GM12878 (cell line): ENCODE results near the gene RAD23B. TPM values are rescaled to one million over a fixed set of nuclear protein-coding genes. Genes with fewer than 3 reads are reported as not detected.

ENCODE experiments used
- ATAC-seq: fragments of 200-7000 bp; cut with Tn5 transposase; 3 replicates; pipeline ENCODE4 v1.9.1; 2020; ENCODE audit warnings: mild to moderate bottlenecking, moderate library complexity
- BruUV-seq: library from RNA; stranded (reverse); fragments of 400-500 nt; replicated peaks from 2 replicates; lab custom pipeline; 2021; lab: Mats Ljungman, UMichigan
- CTCF ChIA-PET: fragments of 300-600 bp; sonication (Branson Sonifier 250); formaldehyde crosslinking; extraction: SDS; loops from one replicate; lab custom pipeline; 2021; ENCODE audit warnings: inconsistent platforms; lab: Yijun Ruan, JAX
- POLR2A ChIA-PET: fragments of 350-600 bp; formaldehyde crosslinking; extraction: SDS; loops from one replicate; lab custom pipeline; 2021; ENCODE audit warnings: inconsistent platforms; lab: Charles Lee
- RAD21 ChIA-PET: fragments of 300-600 bp; sonication (Branson Sonifier 250); formaldehyde crosslinking; loops from one replicate; lab custom pipeline; 2023; ENCODE audit warnings: antibody characterized with exemption; ENCODE audit not compliant: unreplicated experiment; lab: Charles Lee
- SMC1A ChIA-PET: fragments of 300-600 bp; sonication (Branson Sonifier 250); formaldehyde crosslinking; loops from one replicate; lab custom pipeline; 2023; ENCODE audit not compliant: unreplicated experiment, uncharacterized antibody; lab: Charles Lee
- DNase-seq: peaks from one replicate; pipeline ENCODE4 v3.0.0-alpha.2; 2011; ENCODE audit warnings: low read depth, low spot score
- FAIRE-seq: peaks from 3 replicates; lab custom pipeline; 2011; peaks lifted over from hg19 to GRCh38; lab: Jason Lieb, UNC
- H2AFZ ChIP-seq: 2 replicates; pipeline ENCODE4 v1.6.0; 2011; ENCODE audit warnings: low read depth, low read length, control low read depth; ENCODE audit not compliant: control insufficient read depth
- H3K27ac ChIP-seq: 2 replicates; pipeline ENCODE4 v1.5.1; 2011; ENCODE audit warnings: control low read depth; ENCODE audit not compliant: control insufficient read depth, insufficient read depth
- H3K27me3 ChIP-seq, 2 experiments: replicated peaks in 1 of 2; 2 replicates each; pipeline versions ENCODE4 v1.6.0 to v1.6.1; 2011; ENCODE audit warnings: low read length in 1 of 2; ENCODE audit not compliant: control insufficient read depth in 2 of 2, insufficient read depth in 2 of 2
- H3K36me3 ChIP-seq, 2 experiments: 2 replicates each; pipeline ENCODE4 v1.5.1; 2011; ENCODE audit warnings: low read length in 1 of 2; ENCODE audit not compliant: control insufficient read depth in 2 of 2, insufficient read depth in 2 of 2
- H3K4me1 ChIP-seq: 2 replicates; pipeline ENCODE4 v1.6.1; 2011; ENCODE audit warnings: mild to moderate bottlenecking, low read length, moderate library complexity, mixed read lengths; ENCODE audit not compliant: control insufficient read depth, insufficient read depth
- H3K4me2 ChIP-seq: 2 replicates; pipeline ENCODE4 v1.6.0; 2011; ENCODE audit warnings: control low read depth; ENCODE audit not compliant: control insufficient read depth, insufficient read depth
- H3K4me3 ChIP-seq: fragments of 200-600 bp; sonication (generic); 2 replicates; pipeline ENCODE4 v1.5.1; 2016
- H3K79me2 ChIP-seq: 2 replicates; pipeline ENCODE4 v1.6.0; 2011; ENCODE audit warnings: low read length; ENCODE audit not compliant: control insufficient read depth, insufficient read depth
- H3K9ac ChIP-seq: 2 replicates; pipeline ENCODE4 v1.8.0; 2011; ENCODE audit warnings: low read length, control low read depth, mixed read lengths; ENCODE audit not compliant: control insufficient read depth, insufficient read depth
- H3K9me3 ChIP-seq: replicated peaks from 3 replicates; pipeline ENCODE4 v1.5.1; 2011; ENCODE audit warnings: mild to moderate bottlenecking, low read length; ENCODE audit not compliant: control insufficient read depth, insufficient read depth
- H4K20me1 ChIP-seq: 2 replicates; pipeline ENCODE4 v1.6.0; 2011; ENCODE audit not compliant: control insufficient read depth, insufficient read depth
- CHD1 ChIP-seq: IDR thresholded peaks from 2 replicates; pipeline ENCODE4 v1.6.1; 2012; ENCODE audit warnings: low read depth, low read length, improper control_type of control experiment
- EZH2 ChIP-seq: IDR thresholded peaks from 2 replicates; pipeline ENCODE4 v1.6.1; 2012; ENCODE audit warnings: low read depth, mild to moderate bottlenecking, control low read depth, inconsistent platforms, low read length, borderline replicate concordance; ENCODE audit not compliant: control insufficient read depth
- MAX ChIP-seq: IDR thresholded peaks from 2 replicates; pipeline ENCODE4 v1.6.1; 2012; ENCODE audit warnings: low read depth, low read length, improper control_type of control experiment
- SMAD5 ChIP-seq: IDR thresholded peaks from 2 replicates; pipeline ENCODE4 v1.6.1; 2016; ENCODE audit warnings: antibody characterized with exemption, low read depth
- SMC3 ChIP-seq: IDR thresholded peaks from 2 replicates; pipeline ENCODE4 v1.6.1; 2011; ENCODE audit warnings: low read length, improper control_type of control experiment, borderline replicate concordance
- USF2 ChIP-seq: IDR thresholded peaks from 2 replicates; pipeline ENCODE4 v1.6.1; 2011; ENCODE audit warnings: low read depth, low read length, improper control_type of control experiment, borderline replicate concordance
- WGBS: methylation state at CpG from one replicate; pipeline ENCODE4 v1.1.6; 2016; ENCODE audit warnings: low lambda C conversion rate; ENCODE audit not compliant: insufficient replicate concordance, insufficient coverage; ENCODE audit errors: missing lambda C conversion rate; 5-methylcytosine and 5-hydroxymethylcytosine counted together
- in situ Hi-C: fragments of 300-500 bp; cut with MboI; formaldehyde crosslinking; loops from 9 replicates; pipeline ENCODE4 v1.14.3; 2018; ENCODE audit warnings: mixed read lengths
- intact Hi-C: fragments of 100-400 bp; cut with micrococcal nuclease; formaldehyde crosslinking; loops from one replicate; pipeline ENCODE4 v1.14.2; 2022; ENCODE audit not compliant: unreplicated experiment
- polyA plus RNA-seq, 11 experiments: library from polyadenylated mRNA; depleted of rRNA in 4 of 11; unstranded in 6 of 11; stranded (reverse) in 5 of 11; fragments of >200 nt; fragmentation: Nextera tagmentation in 4 of 11; fragmentation: Illumina TruSeq in 1 of 11; extraction: Ambion mirVana in 4 of 11; extraction: Trizol in 1 of 11; gene quantifications; 1 replicate in 1 of 11; 2 replicates in 10 of 11; pipeline versions ENCODE4 v1.2.1 to v1.2.3, GENCODE V29; 2011 to 2016; ENCODE audit warnings: inconsistent platforms in 2 of 11, missing spikeins in 2 of 11, low read depth in 1 of 11
- total RNA-seq, 4 experiments: library from RNA; depleted of rRNA in 3 of 4; stranded (reverse); fragments of >200 nt in 3 of 4; fragmentation: Illumina TruSeq in 1 of 4; extraction: Trizol in 1 of 4; gene quantifications; 2 replicates each; pipeline versions ENCODE4 v1.2.1 to v1.2.3, GENCODE V29; 2013 to 2021
- TF ChIP-seq, protein P1 (sequence below): fragments of 450-650 bp; IDR thresholded peaks from 2 replicates; pipeline ENCODE4 v1.6.1; 2017; ENCODE audit warnings: low read depth, mild to moderate bottlenecking, moderate library complexity
- TF ChIP-seq, protein P2 (sequence below): IDR thresholded peaks from 2 replicates; pipeline ENCODE4 v1.6.1; 2011; ENCODE audit warnings: mild to moderate bottlenecking, low read depth, low read length, moderate library complexity; ENCODE audit not compliant: insufficient replicate concordance
- TF ChIP-seq, protein P3 (sequence below), 3 experiments: IDR thresholded peaks in 2 of 3; conservative IDR thresholded peaks in 1 of 3; 2 replicates each; pipeline ENCODE4 v1.5.1; 2011; ENCODE audit warnings: low read depth in 3 of 3, low read length in 3 of 3, mild to moderate bottlenecking in 3 of 3, control low read depth in 2 of 3, moderate library complexity in 2 of 3, inconsistent platforms in 1 of 3, mixed read lengths in 1 of 3; ENCODE audit not compliant: control insufficient read depth in 2 of 3, insufficient read depth in 1 of 3; ENCODE audit errors: extremely low read depth in 1 of 3
- TF ChIP-seq, protein P4 (sequence below): IDR thresholded peaks from 2 replicates; pipeline ENCODE4 v1.6.1; 2011; ENCODE audit warnings: low read depth, mild to moderate bottlenecking, low read length, moderate library complexity, borderline replicate concordance; ENCODE audit errors: extremely low read depth
- TF ChIP-seq, protein P5 (sequence below): fragments of 450-650 bp; IDR thresholded peaks from 2 replicates; pipeline ENCODE4 v1.6.1; 2018; ENCODE audit warnings: mild to moderate bottlenecking, low read depth, moderate library complexity; ENCODE audit not compliant: partially characterized antibody

The RAD23B gene
- total and polyA plus RNA-seq, 10 of the 15 experiments (the other 5 are each of a cell fraction or from before 2014, with no cell fraction given) = 10.3 to 256 (median 54.6) TPM

DNA sequence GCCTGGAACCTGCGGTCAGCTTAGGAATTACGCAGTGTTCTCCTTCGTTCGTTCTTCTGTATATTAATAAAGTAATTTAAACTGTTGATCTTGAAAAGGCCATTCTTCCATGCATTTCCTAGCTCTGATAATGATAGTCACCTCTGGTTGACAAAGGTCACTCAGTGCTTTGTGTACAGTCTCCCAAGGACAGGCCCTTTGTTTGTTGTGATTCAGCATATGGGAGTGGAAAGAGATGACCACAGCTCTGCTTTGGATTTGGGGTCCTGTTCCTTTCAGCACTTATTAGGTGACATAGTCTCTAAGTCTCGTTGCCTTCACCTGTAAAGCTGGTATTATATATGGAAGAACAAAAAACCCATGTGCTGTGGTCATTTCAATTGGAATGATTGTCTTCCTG, 39.6 kb downstream of the RAD23B start:
- ChIA-PET CTCF (interaction anchor here (1.2 to 4.9 kb wide), 4 partner anchors 10 to 166 kb away, joined by 3 to 30 read pairs (median 4); no protein-coding TSS in a partner anchor), SMC1A (interaction anchor here (1.1 to 1.7 kb wide), 3 partner anchors 13 to 34 kb away, joined by 3 to 5 read pairs (median 4); no protein-coding TSS in a partner anchor), RAD21 (interaction anchor here (1.1 to 1.5 kb wide), 2 partner anchors 18 to 82 kb away, joined by 3 to 6 read pairs; no protein-coding TSS in a partner anchor), POLR2A (interaction anchor here (0.6 to 0.7 kb wide), 3 partner anchors 36 to 116 kb away, joined by 3 to 4 read pairs (median 3); no protein-coding TSS in a partner anchor)
- in situ Hi-C loops = no loop called here
- WGBS = 98% methylated on average over 5 of the region's 5 CpGs
- TSS peak; percentile 7 for BruUV-seq
- intact Hi-C loops = no loop called here
- no peak overlapping the region for H2AFZ ChIP-seq
- no peaks in the 10 kb centered on the region for H3K4me1 ChIP-seq
- DNase-seq (no peak), ATAC-seq (no peak), FAIRE-seq (no peak)
- H3K79me2 ChIP-seq = peaks cover 15% of the 10 kb centered on the region
- no peaks in the 10 kb centered on the region for H3K27me3 ChIP-seq
- H3K9me3 ChIP-seq = peaks cover 5% of the 10 kb centered on the region; the same call in 2 of the 3 replicates
- H3K27ac ChIP-seq = no peak overlapping the region
- H3K4me2 ChIP-seq = no peak overlapping the region
- no peaks in the 10 kb centered on the region for H4K20me1 ChIP-seq
- peaks cover 5 to 57% of the 10 kb centered on the region in 2 experiments for H3K36me3 ChIP-seq
- no peak overlapping the region for H3K9ac ChIP-seq
- no peak overlapping the region for H3K4me3 ChIP-seq
- TF ChIP-seq SMC3 = no peak
- TF ChIP-seq CHD1 = no peak
- TF ChIP-seq, protein P1, sequence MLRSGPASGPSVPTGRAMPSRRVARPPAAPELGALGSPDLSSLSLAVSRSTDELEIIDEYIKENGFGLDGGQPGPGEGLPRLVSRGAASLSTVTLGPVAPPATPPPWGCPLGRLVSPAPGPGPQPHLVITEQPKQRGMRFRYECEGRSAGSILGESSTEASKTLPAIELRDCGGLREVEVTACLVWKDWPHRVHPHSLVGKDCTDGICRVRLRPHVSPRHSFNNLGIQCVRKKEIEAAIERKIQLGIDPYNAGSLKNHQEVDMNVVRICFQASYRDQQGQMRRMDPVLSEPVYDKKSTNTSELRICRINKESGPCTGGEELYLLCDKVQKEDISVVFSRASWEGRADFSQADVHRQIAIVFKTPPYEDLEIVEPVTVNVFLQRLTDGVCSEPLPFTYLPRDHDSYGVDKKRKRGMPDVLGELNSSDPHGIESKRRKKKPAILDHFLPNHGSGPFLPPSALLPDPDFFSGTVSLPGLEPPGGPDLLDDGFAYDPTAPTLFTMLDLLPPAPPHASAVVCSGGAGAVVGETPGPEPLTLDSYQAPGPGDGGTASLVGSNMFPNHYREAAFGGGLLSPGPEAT = no peak
- TF ChIP-seq, protein P2, sequence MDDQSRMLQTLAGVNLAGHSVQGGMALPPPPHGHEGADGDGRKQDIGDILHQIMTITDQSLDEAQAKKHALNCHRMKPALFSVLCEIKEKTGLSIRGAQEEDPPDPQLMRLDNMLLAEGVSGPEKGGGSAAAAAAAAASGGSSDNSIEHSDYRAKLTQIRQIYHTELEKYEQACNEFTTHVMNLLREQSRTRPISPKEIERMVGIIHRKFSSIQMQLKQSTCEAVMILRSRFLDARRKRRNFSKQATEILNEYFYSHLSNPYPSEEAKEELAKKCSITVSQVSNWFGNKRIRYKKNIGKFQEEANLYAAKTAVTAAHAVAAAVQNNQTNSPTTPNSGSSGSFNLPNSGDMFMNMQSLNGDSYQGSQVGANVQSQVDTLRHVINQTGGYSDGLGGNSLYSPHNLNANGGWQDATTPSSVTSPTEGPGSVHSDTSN = no peak
- TF ChIP-seq, protein P3, sequence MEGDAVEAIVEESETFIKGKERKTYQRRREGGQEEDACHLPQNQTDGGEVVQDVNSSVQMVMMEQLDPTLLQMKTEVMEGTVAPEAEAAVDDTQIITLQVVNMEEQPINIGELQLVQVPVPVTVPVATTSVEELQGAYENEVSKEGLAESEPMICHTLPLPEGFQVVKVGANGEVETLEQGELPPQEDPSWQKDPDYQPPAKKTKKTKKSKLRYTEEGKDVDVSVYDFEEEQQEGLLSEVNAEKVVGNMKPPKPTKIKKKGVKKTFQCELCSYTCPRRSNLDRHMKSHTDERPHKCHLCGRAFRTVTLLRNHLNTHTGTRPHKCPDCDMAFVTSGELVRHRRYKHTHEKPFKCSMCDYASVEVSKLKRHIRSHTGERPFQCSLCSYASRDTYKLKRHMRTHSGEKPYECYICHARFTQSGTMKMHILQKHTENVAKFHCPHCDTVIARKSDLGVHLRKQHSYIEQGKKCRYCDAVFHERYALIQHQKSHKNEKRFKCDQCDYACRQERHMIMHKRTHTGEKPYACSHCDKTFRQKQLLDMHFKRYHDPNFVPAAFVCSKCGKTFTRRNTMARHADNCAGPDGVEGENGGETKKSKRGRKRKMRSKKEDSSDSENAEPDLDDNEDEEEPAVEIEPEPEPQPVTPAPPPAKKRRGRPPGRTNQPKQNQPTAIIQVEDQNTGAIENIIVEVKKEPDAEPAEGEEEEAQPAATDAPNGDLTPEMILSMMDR (IDR thresholded peaks at IDR 0.05 in 2 of 3, conservative IDR thresholded peaks at IDR 0.05 in 1 of 3; ENCODE audit: control insufficient read depth in 2 of 3, extremely low read depth in 1 of 3, insufficient read depth in 1 of 3, low read depth in 3 of 3, low read length in 3 of 3) = no peak
- TF ChIP-seq, protein P4, sequence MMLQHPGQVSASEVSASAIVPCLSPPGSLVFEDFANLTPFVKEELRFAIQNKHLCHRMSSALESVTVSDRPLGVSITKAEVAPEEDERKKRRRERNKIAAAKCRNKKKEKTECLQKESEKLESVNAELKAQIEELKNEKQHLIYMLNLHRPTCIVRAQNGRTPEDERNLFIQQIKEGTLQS = no peak
- TF ChIP-seq SMAD5 = no peak
- no peak for TF ChIP-seq MAX
- TF ChIP-seq EZH2 = no peak
- TF ChIP-seq, protein P5, sequence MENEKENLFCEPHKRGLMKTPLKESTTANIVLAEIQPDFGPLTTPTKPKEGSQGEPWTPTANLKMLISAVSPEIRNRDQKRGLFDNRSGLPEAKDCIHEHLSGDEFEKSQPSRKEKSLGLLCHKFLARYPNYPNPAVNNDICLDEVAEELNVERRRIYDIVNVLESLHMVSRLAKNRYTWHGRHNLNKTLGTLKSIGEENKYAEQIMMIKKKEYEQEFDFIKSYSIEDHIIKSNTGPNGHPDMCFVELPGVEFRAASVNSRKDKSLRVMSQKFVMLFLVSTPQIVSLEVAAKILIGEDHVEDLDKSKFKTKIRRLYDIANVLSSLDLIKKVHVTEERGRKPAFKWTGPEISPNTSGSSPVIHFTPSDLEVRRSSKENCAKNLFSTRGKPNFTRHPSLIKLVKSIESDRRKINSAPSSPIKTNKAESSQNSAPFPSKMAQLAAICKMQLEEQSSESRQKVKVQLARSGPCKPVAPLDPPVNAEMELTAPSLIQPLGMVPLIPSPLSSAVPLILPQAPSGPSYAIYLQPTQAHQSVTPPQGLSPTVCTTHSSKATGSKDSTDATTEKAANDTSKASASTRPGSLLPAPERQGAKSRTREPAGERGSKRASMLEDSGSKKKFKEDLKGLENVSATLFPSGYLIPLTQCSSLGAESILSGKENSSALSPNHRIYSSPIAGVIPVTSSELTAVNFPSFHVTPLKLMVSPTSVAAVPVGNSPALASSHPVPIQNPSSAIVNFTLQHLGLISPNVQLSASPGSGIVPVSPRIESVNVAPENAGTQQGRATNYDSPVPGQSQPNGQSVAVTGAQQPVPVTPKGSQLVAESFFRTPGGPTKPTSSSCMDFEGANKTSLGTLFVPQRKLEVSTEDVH = no peak
- no peak for TF ChIP-seq USF2
